Upper lobe of left lung (tissue), 6 donors: ENCODE results near the gene CDK16. TPM values are rescaled to one million over a fixed set of nuclear protein-coding genes. Genes with fewer than 3 reads are reported as not detected.

Experiments used
- ATAC-seq, 2 donors: fragments of 200-7000 bp; cut with Tn5 transposase; one replicate each; pipeline ENCODE4 v1.9.1; 2022; ENCODE audit warnings: mild to moderate bottlenecking in 2 of 2, moderate library complexity in 2 of 2; ENCODE audit not compliant: low FRiP score in 2 of 2
- DNase-seq, 2 donors: peaks; one replicate each; pipeline ENCODE4 v3.0.0-alpha.2; 2019 to 2020
- H3K27ac ChIP-seq, 4 donors: fragments of 200-600 bp; sonication (generic); one replicate each; pipeline ENCODE4 v1.5.1; 2016 to 2019
- H3K27me3 ChIP-seq, 4 donors: fragments of 200-600 bp; sonication (generic); one replicate each; pipeline ENCODE4 v1.5.1; 2017 to 2019
- H3K36me3 ChIP-seq, 4 donors: fragments of 200-600 bp; sonication (generic); one replicate each; pipeline ENCODE4 v1.5.1; 2016 to 2019
- H3K4me1 ChIP-seq, 4 donors: fragments of 200-600 bp; sonication (generic); one replicate each; pipeline ENCODE4 v1.5.1; 2018 to 2019
- H3K4me3 ChIP-seq, 4 donors: fragments of 200-600 bp; sonication (generic); one replicate each; pipeline ENCODE4 v1.5.1; 2017 to 2019; ENCODE audit warnings: mild to moderate bottlenecking in 2 of 4, moderate library complexity in 1 of 4
- H3K9me3 ChIP-seq, 4 donors: fragments of 200-600 bp; sonication (generic); one replicate each; pipeline ENCODE4 v1.5.1; 2018 to 2019
- EP300 ChIP-seq, 4 donors: sonication (generic); formaldehyde crosslinking; IDR thresholded peaks; one replicate each; pipeline ENCODE4 v1.5.1; 2017; ENCODE audit warnings: antibody characterized with exemption in 4 of 4, control low read depth in 2 of 4
- POLR2A ChIP-seq, 4 donors: fragments of 450-650 bp; IDR thresholded peaks; one replicate each; pipeline ENCODE4 v1.5.1; 2016 to 2017; ENCODE audit warnings: antibody characterized with exemption in 4 of 4, mild to moderate bottlenecking in 2 of 4
- POLR2AphosphoS5 ChIP-seq, 2 donors: sonication (generic); formaldehyde crosslinking; IDR thresholded peaks; one replicate each; pipeline ENCODE4 v1.5.1; 2017; ENCODE audit warnings: antibody characterized with exemption in 2 of 2
- WGBS, 2 donors: methylation state at CpG; one replicate each; pipeline ENCODE4 v1.1.5; 2017 to 2018; 5-methylcytosine and 5-hydroxymethylcytosine counted together
- total RNA-seq, 6 donors: library from RNA; depleted of rRNA in 4 of 6; stranded (reverse); fragments of >200 nt in 4 of 6; gene quantifications; one replicate each; pipeline versions ENCODE4 v1.1.0 to v1.2.1, GENCODE V29; 2016 to 2021
- TF ChIP-seq, protein P1 (sequence below), 6 experiments: fragments of 450-650 bp in 4 of 6; fragments of 200-600 bp in 2 of 6; sonication (generic) in 2 of 6; IDR thresholded peaks; one replicate each; pipeline ENCODE4 v1.5.1; 2016 to 2019; ENCODE audit warnings: antibody characterized with exemption in 6 of 6
- donor health status: DM: no; HTN: no; CAD: no; lungs with moderate emphysema.
- donor health status: DM: no; HTN: yes; CAD: no; lungs with severe emphysema.

Gene CDK16
- total RNA-seq, 6 donors from 2014 or later: 59.2 to 91.0 (median 78.5) TPM

DNA sequence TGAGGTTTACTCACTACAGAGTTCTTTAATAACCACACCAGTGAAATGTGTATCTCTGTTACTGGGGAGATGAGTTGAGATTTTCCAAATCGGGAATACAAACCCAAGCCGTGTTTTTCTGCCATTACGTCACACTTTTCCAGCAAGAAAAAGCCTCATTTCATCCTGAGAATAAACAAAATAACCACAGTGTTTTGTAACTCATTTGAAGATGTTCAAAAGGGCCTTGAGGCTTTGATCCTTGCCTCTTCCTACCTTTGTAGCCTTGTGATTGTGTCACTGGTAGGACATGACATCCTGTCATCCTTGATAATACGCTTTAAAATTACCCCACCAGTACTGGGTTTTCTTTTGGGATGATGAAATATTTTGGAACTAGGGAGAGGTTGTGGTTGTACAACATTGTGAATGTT lies 17.2 kb downstream of the CDK16 start:
- Histone ChIP-seq H3K4me1 (peaks cover 0 to 8% (median 0%) of the 10 kb centered on the region in 4 donors), H3K9me3 (no peaks in the 10 kb centered on the region), H3K36me3 (peaks cover 0 to 9% (median 1%) of the 10 kb centered on the region in 4 donors), H3K4me3 (no peak overlapping the region), H3K27me3 (no peaks in the 10 kb centered on the region), H3K27ac (no peak overlapping the region)
- ATAC-seq (no peak), DNase-seq (no peak)
- TF ChIP-seq EP300 (IDR thresholded peaks at IDR 0.05) (no peak), POLR2AphosphoS5 (IDR thresholded peaks at IDR 0.05) (no peak), POLR2A (IDR thresholded peaks at IDR 0.05) (no peak)
- TF ChIP-seq, protein P1, sequence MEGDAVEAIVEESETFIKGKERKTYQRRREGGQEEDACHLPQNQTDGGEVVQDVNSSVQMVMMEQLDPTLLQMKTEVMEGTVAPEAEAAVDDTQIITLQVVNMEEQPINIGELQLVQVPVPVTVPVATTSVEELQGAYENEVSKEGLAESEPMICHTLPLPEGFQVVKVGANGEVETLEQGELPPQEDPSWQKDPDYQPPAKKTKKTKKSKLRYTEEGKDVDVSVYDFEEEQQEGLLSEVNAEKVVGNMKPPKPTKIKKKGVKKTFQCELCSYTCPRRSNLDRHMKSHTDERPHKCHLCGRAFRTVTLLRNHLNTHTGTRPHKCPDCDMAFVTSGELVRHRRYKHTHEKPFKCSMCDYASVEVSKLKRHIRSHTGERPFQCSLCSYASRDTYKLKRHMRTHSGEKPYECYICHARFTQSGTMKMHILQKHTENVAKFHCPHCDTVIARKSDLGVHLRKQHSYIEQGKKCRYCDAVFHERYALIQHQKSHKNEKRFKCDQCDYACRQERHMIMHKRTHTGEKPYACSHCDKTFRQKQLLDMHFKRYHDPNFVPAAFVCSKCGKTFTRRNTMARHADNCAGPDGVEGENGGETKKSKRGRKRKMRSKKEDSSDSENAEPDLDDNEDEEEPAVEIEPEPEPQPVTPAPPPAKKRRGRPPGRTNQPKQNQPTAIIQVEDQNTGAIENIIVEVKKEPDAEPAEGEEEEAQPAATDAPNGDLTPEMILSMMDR (IDR thresholded peaks at IDR 0.05): no peak
- 76 to 82% methylated on average over 2 to 4 of the region's 4 CpGs for WGBS, 2 donors

DNA sequence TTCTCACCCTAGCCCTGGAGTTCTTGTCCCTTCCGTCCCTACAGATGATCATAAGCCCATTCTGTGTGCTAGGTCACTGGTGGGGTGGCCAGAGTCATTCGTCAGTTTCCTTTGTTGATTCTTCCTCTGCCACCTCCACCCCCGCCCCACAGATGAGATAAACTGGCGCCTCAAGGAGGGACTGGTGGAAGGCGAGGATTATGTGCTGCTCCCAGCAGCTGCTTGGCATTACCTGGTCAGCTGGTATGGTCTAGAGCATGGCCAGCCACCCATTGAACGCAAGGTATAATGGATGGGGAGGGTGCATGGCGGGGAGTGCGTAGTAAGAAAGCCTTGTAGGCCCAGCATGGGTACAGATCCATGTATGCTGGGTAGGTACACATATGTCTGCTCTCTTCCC lies 20.7 kb downstream of the CDK16 start:
- Histone ChIP-seq H3K4me3 (no peak overlapping the region), H3K9me3 (no peaks in the 10 kb centered on the region), H3K36me3 (peaks cover 0 to 43% (median 15%) of the 10 kb centered on the region in 4 donors), H3K27me3 (no peaks in the 10 kb centered on the region), H3K4me1 (no peaks in the 10 kb centered on the region), H3K27ac (no peak overlapping the region)
- DNase-seq (no peak), ATAC-seq (no peak)
- 73 to 74% methylated on average over 3 to 8 of the region's 8 CpGs for WGBS, 2 donors
- TF ChIP-seq EP300 (IDR thresholded peaks at IDR 0.05) (no peak), POLR2A (IDR thresholded peaks at IDR 0.05) (no peak), POLR2AphosphoS5 (IDR thresholded peaks at IDR 0.05) (no peak)
- TF ChIP-seq, protein P1 (IDR thresholded peaks at IDR 0.05): no peak

DNA sequence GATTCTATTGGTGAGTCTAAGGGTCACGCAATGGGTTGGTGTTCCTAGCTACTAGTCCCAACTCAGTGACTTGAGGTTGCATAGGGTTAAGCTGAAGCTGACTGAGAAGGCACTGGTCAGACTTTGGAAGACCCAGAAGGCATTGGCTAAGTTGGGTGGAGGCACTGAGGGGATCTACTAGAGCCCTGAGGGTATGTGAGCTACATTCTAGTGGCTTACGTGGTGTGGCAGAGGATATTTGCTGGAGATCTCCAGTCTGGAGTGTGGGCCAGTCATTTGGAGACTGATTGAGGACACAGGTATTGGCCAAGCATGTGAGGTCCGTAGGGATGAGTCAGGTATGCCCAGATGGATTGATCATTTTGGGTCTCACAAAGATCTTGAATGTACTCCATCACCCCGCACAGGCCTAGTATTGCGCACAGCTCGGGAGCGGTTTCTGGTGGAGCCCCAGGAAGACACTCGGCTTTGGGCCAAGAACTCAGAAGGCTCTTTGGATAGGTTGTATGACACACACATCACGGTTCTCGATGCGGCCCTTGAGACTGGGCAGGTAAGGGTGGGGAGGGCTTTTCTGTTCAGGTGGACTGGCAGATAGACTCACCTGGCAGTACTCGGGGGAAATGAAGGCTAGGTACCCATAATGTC lies 21.5 kb downstream of the CDK16 start:
- no peak overlapping the region for H3K4me3 ChIP-seq
- H3K27ac ChIP-seq: no peak overlapping the region
- 97% methylated on average over 12 of the region's 12 CpGs; no CpG with 5 or more reads in 1 of the 2 donors for WGBS, 2 donors
- H3K36me3 ChIP-seq: peaks cover 0 to 50% (median 19%) of the 10 kb centered on the region in 4 donors
- no peaks in the 10 kb centered on the region for H3K4me1 ChIP-seq
- ATAC-seq (no peak), DNase-seq (no peak)
- TF ChIP-seq POLR2AphosphoS5 (IDR thresholded peaks at IDR 0.05) (no peak), POLR2A (IDR thresholded peaks at IDR 0.05) (no peak), EP300 (IDR thresholded peaks at IDR 0.05) (no peak)
- TF ChIP-seq, protein P1 (IDR thresholded peaks at IDR 0.05): no peak
- H3K27me3 ChIP-seq: no peaks in the 10 kb centered on the region
- no peaks in the 10 kb centered on the region for H3K9me3 ChIP-seq

DNA sequence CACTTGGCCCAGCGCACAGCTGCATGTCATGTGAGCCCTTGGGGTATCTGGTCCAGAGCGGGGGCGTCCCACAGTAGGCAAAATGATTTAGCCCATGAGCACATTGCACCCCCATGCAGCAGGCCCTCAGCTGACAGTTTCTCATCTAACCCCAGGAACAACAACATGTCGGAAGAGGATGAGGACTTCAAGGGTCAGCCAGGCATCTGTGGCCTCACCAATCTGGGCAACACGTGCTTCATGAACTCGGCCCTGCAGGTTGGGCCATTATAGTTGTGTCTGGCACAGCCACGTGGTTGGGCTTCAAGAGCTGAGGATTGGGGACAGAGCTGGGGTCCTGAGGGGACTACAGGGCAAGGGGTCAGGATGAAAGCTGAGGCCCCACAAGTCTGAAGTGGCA lies 22.1 kb downstream of the CDK16 start:
- DNase-seq (no peak), ATAC-seq (no peak)
- H3K36me3 ChIP-seq: peaks cover 0 to 54% (median 22%) of the 10 kb centered on the region in 4 donors
- no peaks in the 10 kb centered on the region for H3K9me3 ChIP-seq
- no peak for TF ChIP-seq POLR2AphosphoS5 (IDR thresholded peaks at IDR 0.05)
- no peak for TF ChIP-seq POLR2A (IDR thresholded peaks at IDR 0.05)
- TF ChIP-seq, protein P1 (IDR thresholded peaks at IDR 0.05): no peak
- no peak for TF ChIP-seq EP300 (IDR thresholded peaks at IDR 0.05)
- no peak overlapping the region for H3K27ac ChIP-seq
- WGBS, 2 donors: 87% methylated on average over 3 to 7 of the region's 7 CpGs
- H3K4me3 ChIP-seq: no peak overlapping the region
- H3K27me3 ChIP-seq: no peaks in the 10 kb centered on the region
- H3K4me1 ChIP-seq: no peaks in the 10 kb centered on the region
